ENCODE results near the gene PRKG1. TPM values are rescaled to one million over a fixed set of nuclear protein-coding genes. Genes with fewer than 3 reads are reported as not detected.
"Not testable (repeated sequence)": the region's sequence is repeated elsewhere in the genome, so short reads cannot be mapped to it uniquely, and the experiment has no call there.

Gene PRKG1
- polyA plus RNA-seq, 1 donor (not counting 4 experiments of a cell fraction or from before 2014, with no cell fraction given), result 0.24 TPM

GRCh38 chr10:52032681-52033629 is 958.7 kb downstream of the PRKG1 start:
- Histone ChIP-seq H3K79me2 (ENCODE audit: control insufficient read depth, insufficient read depth, low read length) (no peaks in the 10 kb centered on the region), H3K9me3 (ENCODE audit: control insufficient read depth, low read depth, low read length) (no peaks in the 10 kb centered on the region), H3K4me3 (ENCODE audit: control insufficient read depth in 2 of 3, extremely low read depth in 1 of 3, insufficient read depth in 2 of 3, low read depth in 1 of 3, low read length in 3 of 3) (no peak overlapping the region), H3K27me3 (ENCODE audit: control insufficient read depth, extremely low read depth, insufficient read depth, low read length) (no peaks in the 10 kb centered on the region), H2AFZ (ENCODE audit: control insufficient read depth, low read length) (no peak overlapping the region), H3K4me2 (ENCODE audit: control insufficient read depth, extremely low read depth, insufficient read depth, low read depth, low read length) (no peak overlapping the region), H3K4me1 (ENCODE audit: control insufficient read depth, extremely low read depth, insufficient read depth, low read length) (no peaks in the 10 kb centered on the region), H3K36me3 (ENCODE audit: control insufficient read depth in 2 of 2, extremely low read depth in 1 of 2, insufficient read depth in 2 of 2, low read length in 2 of 2) (no peaks in the 10 kb centered on the region), H3K27ac (ENCODE audit: control insufficient read depth, insufficient read depth, low read length) (no peak overlapping the region), H3K9me1 (ENCODE audit: control insufficient read depth, extremely low read depth, insufficient read depth, low read length) (no peaks in the 10 kb centered on the region), H3K9ac (ENCODE audit: control insufficient read depth, extremely low read depth, insufficient read depth, low read length) (no peak overlapping the region), H4K20me1 (ENCODE audit: control insufficient read depth, extremely low read depth, insufficient read depth, low read length) (no peaks in the 10 kb centered on the region)
- FAIRE-seq (no peak), DNase-seq (ENCODE audit: low read depth, low spot score) (no peak)
- dilution Hi-C loops (cut with MboI; ENCODE audit: extremely low pct_ligation_motif_present, low sequenced_read_pairs), result no loop called here
- TF ChIP-seq CTCF (optimal IDR thresholded peaks at IDR 0.05 in 1 of 3, IDR thresholded peaks at IDR 0.05 in 1 of 3, conservative IDR thresholded peaks at IDR 0.05 in 1 of 3; ENCODE audit: extremely low read depth in 1 of 3, insufficient read depth in 2 of 3, low read length in 3 of 3) (no peak), EZH2 (IDR thresholded peaks at IDR 0.05; ENCODE audit: low read length) (no peak)

- H3K36me3 ChIP-seq (ENCODE audit: control insufficient read depth in 2 of 2, extremely low read depth in 1 of 2, insufficient read depth in 2 of 2, low read length in 2 of 2); H4K20me1 ChIP-seq (ENCODE audit: control insufficient read depth, extremely low read depth, insufficient read depth, low read length); H3K27me3 ChIP-seq (ENCODE audit: control insufficient read depth, extremely low read depth, insufficient read depth, low read length); H2AFZ ChIP-seq (ENCODE audit: control insufficient read depth, low read length); H3K4me3 ChIP-seq (ENCODE audit: control insufficient read depth in 2 of 3, extremely low read depth in 1 of 3, insufficient read depth in 2 of 3, low read depth in 1 of 3, low read length in 3 of 3); H3K9me1 ChIP-seq (ENCODE audit: control insufficient read depth, extremely low read depth, insufficient read depth, low read length); FAIRE-seq; H3K9me3 ChIP-seq (ENCODE audit: control insufficient read depth, low read depth, low read length); DNase-seq (ENCODE audit: low read depth, low spot score); H3K4me2 ChIP-seq (ENCODE audit: control insufficient read depth, extremely low read depth, insufficient read depth, low read depth, low read length); H3K9ac ChIP-seq (ENCODE audit: control insufficient read depth, extremely low read depth, insufficient read depth, low read length); dilution Hi-C loops (cut with MboI; ENCODE audit: extremely low pct_ligation_motif_present, low sequenced_read_pairs); H3K4me1 ChIP-seq (ENCODE audit: control insufficient read depth, extremely low read depth, insufficient read depth, low read length); H3K79me2 ChIP-seq (ENCODE audit: control insufficient read depth, insufficient read depth, low read length); H3K27ac ChIP-seq (ENCODE audit: control insufficient read depth, insufficient read depth, low read length): not testable (repeated sequence)
Observed at GRCh38 chr10:52039002-52039793, 964.9 kb downstream of the PRKG1 start.

All from keratinocyte (primary cell).